Esophagus mucosa (tissue), 1 donor: ENCODE measurements around the gene ADCY2. TPM values are rescaled to one million over a fixed set of nuclear protein-coding genes. Genes with fewer than 3 reads are reported as not detected.

ENCODE experiments used
- ATAC-seq: fragments of 200-7000 bp; cut with Tn5 transposase; one replicate; pipeline ENCODE4 v1.9.1; 2020
- total RNA-seq: library from RNA; stranded (reverse); gene quantifications from one replicate; pipeline ENCODE4 v1.2.4, GENCODE V29; 2023
- donor health status: DM: yes; HTN: yes; CAD: no.

ADCY2 gene
- total RNA-seq, 1 donor from 2014 or later: 0.12 TPM

GRCh38 chr5:7846327-7846726, 450.4 kb downstream of the ADCY2 start:
- no peak for ATAC-seq

GRCh38 chr5:7848296-7848695, 452.4 kb downstream of the ADCY2 start:
- no peak for ATAC-seq

- peak; percentile 28 for ATAC-seq
Measured at GRCh38 chr5:7849681-7850394, 453.9 kb downstream of the ADCY2 start.

GRCh38 chr5:7850395-7851239, 454.7 kb downstream of the ADCY2 start, which contains the start of gene CFAP90:
CFAP90 (minus strand) TSS chr5:7851133; CDS start chr5:7851021, 112 bp downstream.
- ATAC-seq: peak; percentile 35

- no peak for ATAC-seq
Measured at GRCh38 chr5:7851240-7851592, 455.3 kb downstream of the ADCY2 start.

- ATAC-seq: no peak
Measured at GRCh38 chr5:7851617-7852289, 455.8 kb downstream of the ADCY2 start.

GRCh38 chr5:7852542-7852941, 456.6 kb downstream of the ADCY2 start:
- no peak for ATAC-seq

- ATAC-seq: no peak
Measured at GRCh38 chr5:7852988-7853387, 457.1 kb downstream of the ADCY2 start.

- no peak for ATAC-seq
Measured at GRCh38 chr5:7855611-7856010, 459.7 kb downstream of the ADCY2 start.

- ATAC-seq: peak; percentile 23
Measured at GRCh38 chr5:7856855-7857254, 460.9 kb downstream of the ADCY2 start.

GRCh38 chr5:7857361-7857760, 461.4 kb downstream of the ADCY2 start:
- no peak for ATAC-seq

- no peak for ATAC-seq
Measured at GRCh38 chr5:7857926-7858632, 462.1 kb downstream of the ADCY2 start.

- ATAC-seq: no peak
Measured at GRCh38 chr5:7866196-7866595, 470.3 kb downstream of the ADCY2 start.

GRCh38 chr5:7867260-7867659, 471.3 kb downstream of the ADCY2 start:
- no peak for ATAC-seq

GRCh38 chr5:7868427-7868772, 472.5 kb downstream of the ADCY2 start:
- ATAC-seq: no peak

GRCh38 chr5:7868773-7869473, 473.0 kb downstream of the ADCY2 start, which contains the start of the genes FASTKD3 and MTRR:
FASTKD3 (minus strand) TSS chr5:7869031; CDS start chr5:7868083, 948 bp downstream.
MTRR (plus strand) TSS chr5:7869148; CDS start chr5:7870795, 1,647 bp downstream.
- peak; percentile 100 for ATAC-seq

- ATAC-seq: peak; percentile 34
Measured at GRCh38 chr5:7869474-7870136, 473.7 kb downstream of the ADCY2 start.

GRCh38 chr5:7871653-7872052, 475.7 kb downstream of the ADCY2 start:
- no peak for ATAC-seq

- no peak for ATAC-seq
Measured at GRCh38 chr5:7872517-7873130, 476.7 kb downstream of the ADCY2 start.

- ATAC-seq: no peak
Measured at GRCh38 chr5:7873216-7873615, 477.3 kb downstream of the ADCY2 start.

- no peak for ATAC-seq
Measured at GRCh38 chr5:7874639-7875038, 478.7 kb downstream of the ADCY2 start.
